SH-SY5Y (cell line): ENCODE data around the gene PATE4.

Experiments used
- GATA2 ChIP-seq: IDR thresholded peaks from 2 replicates; pipeline ENCODE4 v1.6.1; 2011; ENCODE audit warnings: mild to moderate bottlenecking, low read depth, low read length
- GATA3 ChIP-seq: IDR thresholded peaks from 2 replicates; pipeline ENCODE4 v1.6.1; 2011; ENCODE audit warnings: low read depth, mild to moderate bottlenecking, low read length, moderate library complexity

The PATE4 gene

GRCh38 chr11:125833016-125833415 is at the start of gene PATE4:
TSS of gene PATE4 (plus strand) at chr11:125833316. CDS start at chr11:125833360, 44 bp downstream.
- no peak for TF ChIP-seq GATA2
- no peak for TF ChIP-seq GATA3

GRCh38 chr11:125784678-125785077 is 48.4 kb upstream of the PATE4 start:
- no peak for TF ChIP-seq GATA3
- TF ChIP-seq GATA2, result no peak

GRCh38 chr11:125787827-125788226 is 45.3 kb upstream of the PATE4 start, which contains the start of gene PATE3:
TSS of gene PATE3 (plus strand) at chr11:125788127. CDS start at chr11:125788152, 25 bp downstream.
- no peak for TF ChIP-seq GATA2
- TF ChIP-seq GATA3, result no peak

- TF ChIP-seq GATA2, result no peak
- TF ChIP-seq GATA3, result no peak
Measured at GRCh38 chr11:125790825-125791224, 42.3 kb upstream of the PATE4 start.

- no peak for TF ChIP-seq GATA3
Measured at GRCh38 chr11:125797641-125798040, 35.5 kb upstream of the PATE4 start.

- no peak for TF ChIP-seq GATA2
Measured at GRCh38 chr11:125799808-125800207, 33.3 kb upstream of the PATE4 start.

- TF ChIP-seq GATA3 (no peak), GATA2 (no peak)
Measured at GRCh38 chr11:125802387-125802786, 30.7 kb upstream of the PATE4 start.

- TF ChIP-seq GATA2 (no peak), GATA3 (no peak)
Measured at GRCh38 chr11:125807909-125808308, 25.2 kb upstream of the PATE4 start.

- TF ChIP-seq GATA3 (no peak), GATA2 (no peak)
Measured at GRCh38 chr11:125835748-125836147, 2.6 kb downstream of the PATE4 start.

GRCh38 chr11:125842321-125842948 is 9.3 kb downstream of the PATE4 start:
- no peak for TF ChIP-seq GATA3
- TF ChIP-seq GATA2, result no peak

GRCh38 chr11:125846188-125846587 is 13.1 kb downstream of the PATE4 start:
- TF ChIP-seq GATA2 (no peak), GATA3 (no peak)

- TF ChIP-seq GATA3 (no peak), GATA2 (no peak)
Measured at GRCh38 chr11:125869521-125869920, 36.4 kb downstream of the PATE4 start.

GRCh38 chr11:125871391-125872137 is 38.4 kb downstream of the PATE4 start:
- TF ChIP-seq GATA3 (no peak), GATA2 (no peak)

GRCh38 chr11:125872138-125872491 is 39.0 kb downstream of the PATE4 start:
- TF ChIP-seq GATA3 (no peak), GATA2 (no peak)

GRCh38 chr11:125873881-125874555 is 40.9 kb downstream of the PATE4 start:
- TF ChIP-seq GATA3 (no peak), GATA2 (no peak)
